Right renal pelvis (tissue), 4 donors: Measurements from ENCODE around the gene TSSK2. TPM values are rescaled to one million over a fixed set of nuclear protein-coding genes. Genes with fewer than 3 reads are reported as not detected.

Source experiments
- DNase-seq, 4 donors: peaks; one replicate each; pipeline ENCODE4 v3.0.0-alpha.2; 2013; ENCODE audit warnings: low read depth in 4 of 4, low spot score in 3 of 4, missing footprints in 1 of 4
- polyA plus RNA-seq, 4 donors: library from polyadenylated mRNA; unstranded; fragments of 120-200 nt; gene quantifications; one replicate each; pipeline ENCODE4 v1.2.1, GENCODE V29; 2013; ENCODE audit not compliant: insufficient read length in 4 of 4

TSSK2 gene
- polyA plus RNA-seq, 4 donors, result not detected

- DNase-seq, result peak in 1 of 4 donors; percentile 13
Measured at GRCh38 chr22:19122752-19123492, 8.2 kb upstream of the TSSK2 start.

GRCh38 chr22:19123936-19124335 lies 7.2 kb upstream of the TSSK2 start:
- DNase-seq, result no peak

- DNase-seq, result no peak
Measured at GRCh38 chr22:19124377-19124776, 6.7 kb upstream of the TSSK2 start.

- no peak for DNase-seq
Measured at GRCh38 chr22:19125011-19125410, 6.1 kb upstream of the TSSK2 start.

- no peak for DNase-seq
Measured at GRCh38 chr22:19125474-19126308, 5.4 kb upstream of the TSSK2 start.

- DNase-seq, result no peak
Measured at GRCh38 chr22:19126309-19127273, 4.5 kb upstream of the TSSK2 start.

GRCh38 chr22:19127329-19128008 lies 3.6 kb upstream of the TSSK2 start:
- DNase-seq, result no peak

GRCh38 chr22:19128009-19128401 lies 3.1 kb upstream of the TSSK2 start:
- no peak for DNase-seq

GRCh38 chr22:19128946-19129727 lies 2.0 kb upstream of the TSSK2 start:
- DNase-seq, result no peak

- no peak for DNase-seq
Measured at GRCh38 chr22:19129871-19130270, 1.2 kb upstream of the TSSK2 start.

- no peak for DNase-seq
Measured at GRCh38 chr22:19131685-19132015, 542 bp downstream of the TSSK2 start.

GRCh38 chr22:19132153-19132552 lies 1.0 kb downstream of the TSSK2 start:
- DNase-seq, result no peak

GRCh38 chr22:19132693-19133400 lies 1.7 kb downstream of the TSSK2 start:
- DNase-seq, result no peak

- no peak for DNase-seq
Measured at GRCh38 chr22:19133561-19133960, 2.5 kb downstream of the TSSK2 start.

GRCh38 chr22:19134176-19134831 lies 3.2 kb downstream of the TSSK2 start:
- no peak for DNase-seq

GRCh38 chr22:19134874-19135273 lies 3.8 kb downstream of the TSSK2 start:
- DNase-seq, result no peak

- no peak for DNase-seq
Measured at GRCh38 chr22:19136915-19137314, 5.8 kb downstream of the TSSK2 start.
